HEK293T (cell line): Measurements from ENCODE around the gene IRF8.

Source experiments
- ARNT ChIP-seq: fragments of 450-650 bp; IDR thresholded peaks from 2 replicates; pipeline ENCODE4 v1.6.1; 2017; ENCODE audit warnings: mild to moderate bottlenecking
- BHLHE40 ChIP-seq: fragments of 450-650 bp; IDR thresholded peaks from 2 replicates; pipeline ENCODE4 v1.6.1; 2016; ENCODE audit warnings: mild to moderate bottlenecking, moderate library complexity, borderline replicate concordance
- CTBP1 ChIP-seq: fragments of 450-650 bp; IDR thresholded peaks from 2 replicates; pipeline ENCODE4 v1.6.1; 2016; ENCODE audit warnings: borderline replicate concordance
- ELF4 ChIP-seq: fragments of 450-650 bp; IDR thresholded peaks from 2 replicates; pipeline ENCODE4 v1.6.1; 2017; ENCODE audit warnings: antibody characterized with exemption
- FOXA1 ChIP-seq: fragments of 450-650 bp; IDR thresholded peaks from 2 replicates; pipeline ENCODE4 v1.6.1; 2016; ENCODE audit warnings: mild to moderate bottlenecking
- FOXK2 ChIP-seq: fragments of 450-650 bp; IDR thresholded peaks from 2 replicates; pipeline ENCODE4 v1.6.1; 2016; ENCODE audit warnings: mild to moderate bottlenecking
- FOXM1 ChIP-seq: fragments of 450-650 bp; IDR thresholded peaks from 2 replicates; pipeline ENCODE4 v1.6.1; 2017; ENCODE audit warnings: mild to moderate bottlenecking, borderline replicate concordance
- LEF1 ChIP-seq: fragments of 450-650 bp; IDR thresholded peaks from 2 replicates; pipeline ENCODE4 v1.6.1; 2017; ENCODE audit warnings: mild to moderate bottlenecking, borderline replicate concordance
- NFRKB ChIP-seq: fragments of 450-650 bp; IDR thresholded peaks from 2 replicates; pipeline ENCODE4 v1.6.1; 2016; ENCODE audit warnings: mild to moderate bottlenecking, moderate library complexity
- SP1 ChIP-seq: fragments of 450-650 bp; IDR thresholded peaks from 2 replicates; pipeline ENCODE4 v1.6.1; 2017
- SUZ12 ChIP-seq: fragments of 450-650 bp; IDR thresholded peaks from 2 replicates; pipeline ENCODE4 v1.6.1; 2016; ENCODE audit warnings: mild to moderate bottlenecking
- ZNF384 ChIP-seq: fragments of 450-650 bp; IDR thresholded peaks from 2 replicates; pipeline ENCODE4 v1.6.1; 2016
- TF ChIP-seq, protein P1 (sequence below): fragments of 450-650 bp; IDR thresholded peaks from 2 replicates; pipeline ENCODE4 v1.6.1; 2016

DNA sequence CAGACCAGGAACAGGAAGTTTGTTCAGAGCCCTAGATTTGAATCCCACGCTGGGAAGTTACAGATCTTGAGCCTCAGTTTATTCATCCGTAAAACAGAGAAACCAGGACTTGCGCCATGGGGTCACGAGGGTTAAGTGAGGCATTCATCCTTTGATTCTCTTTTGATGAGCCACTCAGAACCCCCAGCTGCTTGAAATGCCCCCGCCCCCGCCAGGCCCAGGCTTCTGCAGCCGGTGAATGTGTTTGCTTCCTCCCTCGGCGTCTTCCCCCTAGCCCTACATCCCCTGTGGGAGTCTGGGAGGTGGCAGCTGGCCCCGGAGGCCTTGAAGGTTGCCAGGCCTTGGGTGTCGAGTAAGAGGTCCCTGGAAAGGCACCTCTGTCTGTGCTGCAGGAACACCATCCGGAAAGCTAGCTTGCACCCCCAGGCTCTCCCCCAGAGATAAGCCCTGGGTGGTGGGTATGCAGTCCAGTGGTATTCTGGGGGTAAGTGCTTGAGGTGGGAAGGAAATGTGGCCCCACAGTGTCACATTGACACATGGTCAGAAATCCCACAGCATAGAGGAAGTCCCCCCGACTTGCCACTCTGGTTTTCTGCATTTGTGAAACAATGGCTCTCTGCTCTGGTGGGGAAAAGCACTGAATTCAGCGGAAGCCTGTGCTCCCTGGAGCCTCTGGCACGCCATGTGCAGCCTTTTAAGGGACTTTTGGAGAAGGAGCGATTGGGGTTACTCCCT is 14.9 kb downstream of the IRF8 start:
- TF ChIP-seq SP1 (no peak), ZNF384 (no peak), NFRKB (no peak), FOXM1 (no peak), FOXA1 (no peak), FOXK2 (no peak), BHLHE40 (no peak), SUZ12 (no peak), LEF1 (no peak), CTBP1 (no peak), ARNT (no peak), ELF4 (no peak)
- TF ChIP-seq, protein P1, sequence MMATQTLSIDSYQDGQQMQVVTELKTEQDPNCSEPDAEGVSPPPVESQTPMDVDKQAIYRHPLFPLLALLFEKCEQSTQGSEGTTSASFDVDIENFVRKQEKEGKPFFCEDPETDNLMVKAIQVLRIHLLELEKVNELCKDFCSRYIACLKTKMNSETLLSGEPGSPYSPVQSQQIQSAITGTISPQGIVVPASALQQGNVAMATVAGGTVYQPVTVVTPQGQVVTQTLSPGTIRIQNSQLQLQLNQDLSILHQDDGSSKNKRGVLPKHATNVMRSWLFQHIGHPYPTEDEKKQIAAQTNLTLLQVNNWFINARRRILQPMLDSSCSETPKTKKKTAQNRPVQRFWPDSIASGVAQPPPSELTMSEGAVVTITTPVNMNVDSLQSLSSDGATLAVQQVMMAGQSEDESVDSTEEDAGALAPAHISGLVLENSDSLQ = no peak
